Right ventricle myocardium inferior (tissue), 1 donor: Measurements from ENCODE around the gene ITGB1. TPM values are rescaled to one million over a fixed set of nuclear protein-coding genes. Genes with fewer than 3 reads are reported as not detected.
A peak's percentile ranks its signal among the peaks of the same experiment; 100 is the strongest.
"Not testable (repeated sequence)": the region's sequence is repeated elsewhere in the genome, so short reads cannot be mapped to it uniquely, and the experiment has no call there.

Experiments
- ATAC-seq: fragments of 200-7000 bp; cut with Tn5 transposase; one replicate; pipeline ENCODE4 v1.9.1; 2020; ENCODE audit warnings: mild to moderate bottlenecking, moderate library complexity
- DNase-seq: peaks from one replicate; pipeline ENCODE4 v3.0.0; 2021; ENCODE audit errors: missing footprints
- intact Hi-C: fragments of 100-400 bp; cut with DNase I; formaldehyde crosslinking; loops from one replicate; pipeline ENCODE4 v1.11.0; 2022
- total RNA-seq: library from RNA; stranded (reverse); fragmentation: NEBNext Ultra II Directional; extraction: Animal tissue kit (Norgen Biotek cat#: 25700); gene quantifications from one replicate; pipeline ENCODE4 v1.2.1, GENCODE V29; 2021
- donor health status: DM: no; HTN: yes; CAD: no; lungs with severe emphysema.

Gene ITGB1
- total RNA-seq, 1 donor from 2014 or later, result 583 TPM

DNA sequence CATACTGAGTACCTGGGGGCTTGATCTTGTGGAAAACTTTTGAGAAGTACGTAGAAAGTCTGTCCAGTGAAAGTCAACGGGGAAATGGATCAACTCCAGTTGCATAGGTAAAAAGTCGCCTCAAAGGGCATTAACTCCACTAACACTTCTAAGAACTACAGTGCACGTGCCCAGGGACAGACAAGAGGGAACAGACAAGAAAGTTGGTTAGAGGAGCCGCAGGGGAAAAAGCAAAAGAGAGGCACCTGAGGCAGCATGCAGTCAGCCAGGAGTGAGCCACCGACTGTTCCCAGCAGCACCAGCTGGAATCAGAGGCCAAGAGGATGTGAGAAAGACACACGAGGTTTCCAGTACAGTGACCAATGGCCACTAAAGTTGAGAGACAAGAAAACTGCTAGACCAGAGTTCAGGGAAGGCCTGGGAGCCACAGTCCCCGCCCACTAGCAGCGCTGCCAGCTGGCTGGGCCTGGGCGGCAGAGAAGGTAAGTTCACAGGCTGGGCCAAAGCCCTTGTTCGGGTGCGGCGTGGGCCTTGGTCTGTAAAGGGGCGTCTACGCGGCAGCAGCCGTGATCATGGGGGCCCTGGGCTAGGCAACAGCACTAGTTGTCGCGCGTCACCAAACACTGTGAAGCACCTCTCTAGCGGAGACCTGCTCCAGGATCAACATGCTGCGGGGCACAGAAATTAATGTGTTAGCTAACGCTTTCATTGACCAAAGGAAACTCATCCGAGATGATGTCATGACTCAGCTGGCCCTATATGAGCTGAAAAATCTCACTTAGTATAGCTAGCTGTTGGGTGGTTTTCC, 14.0 kb downstream of the ITGB1 start:
- ATAC-seq, result peak; percentile 17
- DNase-seq, result peak; percentile 53
- intact Hi-C loops, result no loop called here

DNA sequence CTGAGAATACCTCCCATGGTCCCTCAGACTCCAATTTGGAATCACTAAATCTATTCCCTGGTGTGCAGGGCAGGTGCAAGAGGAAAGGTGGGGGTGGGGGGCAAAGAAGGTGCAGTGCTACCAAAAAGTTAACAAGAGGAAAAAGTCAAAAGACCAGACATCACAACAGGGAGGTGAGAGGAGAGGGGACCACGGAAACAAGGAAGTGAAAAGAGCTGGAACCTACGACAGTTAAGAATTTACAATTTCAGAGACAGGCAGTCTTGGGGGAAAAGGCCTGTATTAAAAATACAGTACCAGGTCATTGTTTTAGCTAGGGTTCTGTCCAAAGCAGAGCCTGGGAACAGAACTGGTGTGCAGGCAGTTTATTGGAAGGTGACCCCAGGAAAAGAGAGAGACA, 14.6 kb downstream of the ITGB1 start:
- intact Hi-C loops, result no loop called here
- ATAC-seq (no peak), DNase-seq (no peak)

DNA sequence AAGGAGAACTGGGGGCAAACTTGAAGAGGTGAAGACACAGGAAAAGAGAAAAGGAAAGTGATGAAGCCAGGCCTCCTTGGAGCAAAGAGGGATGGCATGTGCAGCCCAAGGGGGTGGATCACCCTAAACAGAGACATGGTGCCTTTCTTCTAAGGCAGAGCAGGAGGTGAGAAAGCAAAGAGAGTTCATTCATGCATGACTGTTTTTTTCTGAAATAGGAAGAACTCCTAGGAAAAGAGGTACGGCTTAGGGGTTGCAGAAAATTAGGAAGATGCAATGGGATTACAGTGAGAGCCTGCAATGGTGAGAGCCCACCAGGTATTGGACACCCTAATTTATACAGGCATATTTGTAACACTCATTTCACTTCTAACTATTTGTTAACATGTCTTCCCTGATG, 15.9 kb downstream of the ITGB1 start:
- ATAC-seq (no peak), DNase-seq (no peak)
- intact Hi-C loops, result no loop called here

DNA sequence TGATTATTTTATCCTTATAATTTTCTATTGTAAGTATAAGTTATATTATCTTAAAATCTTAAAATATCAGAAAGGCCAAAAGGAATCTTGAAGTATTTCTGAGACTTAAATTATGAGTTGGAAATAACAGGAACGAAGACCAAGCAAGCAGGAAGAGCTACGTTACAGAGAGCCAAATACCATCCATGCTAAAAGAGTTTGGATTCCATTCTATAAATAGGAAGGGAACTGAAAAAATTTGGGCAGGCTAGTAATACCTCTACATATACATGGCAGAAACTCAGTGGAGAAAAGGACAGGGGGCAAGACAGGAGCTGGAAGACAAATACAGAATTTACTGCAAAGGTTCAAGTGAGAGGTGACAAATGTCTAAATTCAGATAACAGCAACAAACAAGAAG, 16.7 kb downstream of the ITGB1 start:
- intact Hi-C loops, result loop anchor here (2.0 kb wide), 1 partner anchor 15 kb away; no protein-coding TSS in a partner anchor
- ATAC-seq, result peak; percentile 53
- DNase-seq, result no peak

DNA sequence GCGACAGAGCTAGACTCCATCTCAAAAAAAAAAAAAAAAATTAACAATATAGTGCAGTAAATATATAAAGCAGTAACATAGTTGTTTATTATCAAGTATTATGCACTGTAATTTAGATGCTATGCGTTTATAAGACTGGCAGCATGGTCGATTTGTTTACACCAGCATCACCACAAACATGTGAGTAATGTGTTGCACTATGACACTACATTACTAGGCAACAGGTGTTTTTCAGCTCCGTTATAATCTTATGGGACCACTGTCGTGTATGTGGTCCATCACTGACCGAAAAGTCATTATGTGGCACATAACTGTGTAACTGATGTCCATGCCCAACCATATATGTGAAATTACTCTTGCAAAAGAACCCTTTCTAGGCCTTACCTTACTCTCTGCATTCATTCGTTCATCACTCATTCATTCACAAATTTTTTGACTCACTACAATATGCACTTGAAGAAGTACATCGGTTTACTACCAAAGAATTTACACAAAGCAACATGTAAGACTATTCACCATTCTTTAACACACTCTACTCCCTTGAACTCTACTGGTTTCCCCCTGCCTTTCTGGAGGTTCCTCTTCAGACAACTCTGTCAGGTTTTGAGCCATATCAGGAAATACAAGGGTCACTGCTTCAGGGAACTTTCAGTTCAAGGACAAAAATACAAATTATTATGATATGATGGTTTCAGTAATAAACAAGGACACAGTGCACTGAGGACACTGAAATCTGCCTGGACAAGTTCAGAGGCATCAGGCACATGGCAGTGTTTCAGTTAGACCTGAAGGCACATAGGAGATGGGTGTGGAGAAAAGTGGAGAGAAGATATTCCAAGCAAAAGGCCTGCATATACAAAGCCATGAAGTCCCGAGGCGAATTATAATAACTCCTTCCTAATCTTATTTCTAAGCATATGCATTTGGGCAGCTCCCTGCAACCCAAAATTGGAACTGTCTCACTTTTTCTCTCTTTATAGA, 17.4 kb downstream of the ITGB1 start:
- intact Hi-C loops, result loop anchor here (2.0 kb wide), 1 partner anchor 16 kb away; no protein-coding TSS in a partner anchor
- DNase-seq (no peak), ATAC-seq (peak; percentile 20)

DNA sequence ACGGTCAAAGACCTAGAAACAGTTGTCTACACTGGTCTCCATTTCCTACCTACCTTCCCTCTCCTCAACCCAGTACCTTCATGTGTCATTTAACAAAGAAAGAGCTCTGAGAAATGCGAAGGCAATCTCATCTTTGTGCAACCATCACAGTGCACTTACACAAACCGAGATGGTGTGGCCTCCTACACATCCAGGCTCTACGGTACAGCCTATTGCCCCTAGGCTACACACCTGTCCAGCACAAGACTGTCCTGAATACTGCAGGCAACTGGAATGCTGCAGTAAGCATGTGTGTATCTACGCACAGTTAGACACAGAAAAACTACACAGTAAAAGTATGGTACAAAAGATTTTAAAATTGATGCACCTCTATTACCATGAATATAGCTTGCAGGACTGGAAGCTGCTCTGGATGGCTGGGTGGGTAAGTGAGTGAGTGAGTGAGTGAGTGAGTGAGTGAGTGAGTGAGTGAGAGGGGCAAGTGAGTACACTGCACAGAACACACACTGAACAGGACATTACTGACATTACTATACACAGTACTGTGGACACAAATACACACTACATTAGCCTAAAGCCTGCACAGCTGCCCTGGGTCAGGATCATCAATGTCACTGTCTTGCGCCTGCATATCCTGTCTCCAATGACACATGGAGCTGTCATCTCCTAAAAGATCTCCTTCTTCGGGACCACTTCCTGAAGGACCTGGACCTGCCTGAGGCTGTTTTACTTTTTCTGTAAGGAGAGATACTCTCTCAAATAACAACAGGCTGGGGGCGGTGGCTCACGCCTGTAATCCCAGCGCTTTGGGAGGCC, 18.5 kb downstream of the ITGB1 start:
- ATAC-seq, result no peak
- intact Hi-C loops, result loop anchor here (2.0 to 5.0 kb wide), 2 partner anchors 17 to 37 kb away; no protein-coding TSS in a partner anchor
- DNase-seq, result no peak

DNA sequence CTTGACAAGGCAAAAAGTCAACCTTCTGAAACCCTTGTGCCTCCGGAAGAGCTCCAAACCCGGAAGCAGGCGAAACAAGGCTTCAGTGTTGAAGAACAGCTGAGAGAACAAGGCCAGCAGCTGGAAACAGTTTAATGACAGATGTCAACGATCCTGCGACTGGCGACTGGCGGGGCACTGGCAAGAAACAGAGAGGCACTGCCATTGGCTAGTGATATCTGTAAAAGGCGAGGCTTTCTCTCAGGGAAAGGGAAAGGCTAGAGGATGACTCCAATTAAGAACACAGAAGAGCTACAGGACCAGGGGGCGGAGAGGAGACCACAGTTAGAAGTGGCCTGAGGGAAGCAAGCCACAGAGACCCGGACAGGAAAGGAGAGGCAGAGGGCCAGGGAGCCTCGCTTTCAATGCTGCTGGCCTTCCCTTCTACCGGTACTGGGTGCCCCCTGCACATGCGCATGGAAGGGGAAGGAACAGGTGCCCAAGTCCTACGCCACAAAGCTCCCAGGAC, 19.4 kb downstream of the ITGB1 start:
- intact Hi-C loops, result loop anchor here (5.0 kb wide), 1 partner anchor 36 kb away; no protein-coding TSS in a partner anchor
- DNase-seq (peak; percentile 56), ATAC-seq (peak; percentile 53)

DNA sequence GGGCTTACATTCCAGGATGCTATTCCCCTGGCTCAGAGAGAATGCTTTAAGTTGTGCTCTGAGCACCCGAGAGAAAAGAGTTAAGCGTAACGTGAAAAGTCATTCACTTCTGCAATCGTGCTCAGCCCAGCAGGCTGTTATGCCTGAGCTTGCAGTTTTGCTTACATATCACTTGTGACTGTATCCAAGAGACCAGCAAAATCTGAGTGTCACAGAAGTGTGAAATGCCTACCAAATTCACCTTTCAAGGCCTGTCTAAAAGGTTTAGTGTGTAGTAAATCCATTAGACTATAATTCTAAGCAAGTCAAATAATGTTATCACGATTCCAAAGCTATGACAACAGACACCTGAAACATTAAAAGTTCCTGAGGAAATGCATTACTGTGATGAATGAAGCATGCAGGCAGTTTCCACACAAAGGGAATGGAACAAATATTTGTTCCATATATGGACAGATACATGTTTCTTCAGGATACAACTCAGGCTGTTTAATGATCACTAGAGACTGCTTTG, 20.1 kb downstream of the ITGB1 start:
- ATAC-seq (peak; percentile 65), DNase-seq (no peak)
- intact Hi-C loops, result loop anchor here (5.0 kb wide), 1 partner anchor 36 kb away; no protein-coding TSS in a partner anchor

DNA sequence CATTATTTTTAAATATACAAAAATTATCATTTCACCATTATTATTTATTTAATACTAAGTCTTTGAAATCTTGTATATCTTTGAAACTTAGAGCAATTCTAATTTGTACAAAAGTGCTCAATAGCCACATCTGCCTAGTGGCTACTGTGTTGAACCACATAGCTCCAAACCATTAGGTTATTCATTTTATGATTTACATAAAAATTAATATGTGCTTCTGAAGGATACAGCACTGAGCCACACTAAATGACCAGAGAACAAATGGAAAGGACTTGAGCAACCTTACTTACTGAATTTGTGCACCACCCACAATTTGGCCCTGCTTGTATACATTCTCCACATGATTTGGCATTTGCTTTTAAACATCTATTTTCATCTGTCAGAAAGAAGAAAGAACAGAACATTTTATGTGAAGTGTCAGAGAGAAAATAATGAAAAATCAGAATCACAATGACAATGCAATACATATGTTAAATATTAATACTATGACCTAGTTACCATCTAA, 25.8 kb downstream of the ITGB1 start:
- intact Hi-C loops, result no loop called here
- DNase-seq (no peak), ATAC-seq (no peak)

DNA sequence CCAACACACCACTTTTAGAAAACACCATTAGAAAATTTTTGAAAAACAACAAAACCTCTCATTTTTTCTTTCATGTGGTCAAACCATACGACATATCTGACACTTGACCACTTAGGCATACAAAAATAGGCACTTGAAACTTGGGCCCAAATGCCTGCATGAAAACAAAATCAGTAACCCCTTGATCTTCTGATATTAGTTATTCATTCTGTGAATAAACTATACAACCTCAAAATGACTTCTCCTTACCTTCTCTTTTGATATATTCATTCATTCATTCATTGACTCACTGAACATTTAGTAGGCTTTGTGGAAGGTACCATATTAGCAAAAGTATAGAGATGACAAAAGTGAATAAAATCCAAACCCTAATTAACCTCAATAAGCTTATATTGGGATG, 26.4 kb downstream of the ITGB1 start:
- ATAC-seq, result no peak
- intact Hi-C loops, result no loop called here

DNA sequence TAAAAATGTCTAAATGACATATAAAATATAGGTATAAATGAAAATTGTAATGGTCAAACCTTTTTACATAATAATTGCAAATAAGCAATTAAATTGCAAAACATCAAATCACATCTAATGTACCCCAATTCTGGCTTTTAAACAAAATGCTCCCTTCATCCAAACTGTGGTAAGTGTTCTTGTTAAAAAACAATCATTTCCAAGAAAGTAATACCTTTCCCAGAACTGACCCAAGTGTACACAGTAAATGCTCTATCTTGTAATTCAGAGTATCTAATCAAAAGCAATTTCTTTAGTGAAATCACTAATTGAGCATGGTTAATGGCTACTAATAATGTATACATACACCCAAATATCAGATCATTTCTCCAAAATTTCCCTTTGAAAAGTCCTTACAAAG, 28.0 kb downstream of the ITGB1 start:
- DNase-seq (no peak), ATAC-seq (no peak)
- intact Hi-C loops, result no loop called here

More for the DNA sequence above, 26.4 kb downstream of the ITGB1 start:
- DNase-seq, result no peak

DNA sequence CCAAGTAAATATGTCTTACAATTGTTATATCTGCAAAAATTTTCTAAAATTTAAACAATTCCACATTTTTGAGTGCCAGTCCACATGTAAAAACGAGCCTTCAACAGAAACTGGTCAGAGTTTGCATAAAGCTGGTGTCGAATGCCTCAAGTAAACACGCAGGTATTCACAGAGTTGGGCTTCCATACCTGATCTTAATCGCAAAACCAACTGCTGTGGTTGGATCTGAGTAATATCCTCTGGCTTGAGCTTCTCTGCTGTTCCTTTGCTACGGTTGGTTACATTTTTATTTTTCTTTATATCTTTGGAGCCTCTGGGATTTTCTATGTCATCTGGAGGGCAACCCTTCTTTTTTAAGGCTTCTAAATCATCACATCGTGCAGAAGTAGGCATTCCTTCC, 28.4 kb downstream of the ITGB1 start:
- no peak for ATAC-seq
- intact Hi-C loops, result no loop called here
- DNase-seq, result no peak

DNA sequence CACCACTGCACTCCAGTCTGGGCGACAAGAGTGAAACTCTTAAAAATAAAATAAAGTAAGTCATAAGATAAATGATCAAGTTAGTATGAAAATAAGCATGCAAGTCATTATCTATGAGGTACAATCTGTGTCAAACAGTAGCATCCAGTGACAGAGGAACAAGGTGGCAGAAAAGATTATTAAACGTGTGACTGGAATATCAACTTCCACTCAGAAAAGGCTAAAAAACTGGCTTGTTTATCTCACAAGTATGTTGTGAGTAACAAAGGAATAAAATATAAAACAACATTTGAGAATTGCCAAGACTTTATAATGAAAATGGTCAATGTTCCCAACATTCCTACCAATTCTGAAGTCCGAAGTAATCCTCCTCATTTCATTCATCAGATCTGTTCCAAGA, 30.3 kb downstream of the ITGB1 start:
- DNase-seq (no peak), ATAC-seq (no peak)
- intact Hi-C loops, result no loop called here

DNA sequence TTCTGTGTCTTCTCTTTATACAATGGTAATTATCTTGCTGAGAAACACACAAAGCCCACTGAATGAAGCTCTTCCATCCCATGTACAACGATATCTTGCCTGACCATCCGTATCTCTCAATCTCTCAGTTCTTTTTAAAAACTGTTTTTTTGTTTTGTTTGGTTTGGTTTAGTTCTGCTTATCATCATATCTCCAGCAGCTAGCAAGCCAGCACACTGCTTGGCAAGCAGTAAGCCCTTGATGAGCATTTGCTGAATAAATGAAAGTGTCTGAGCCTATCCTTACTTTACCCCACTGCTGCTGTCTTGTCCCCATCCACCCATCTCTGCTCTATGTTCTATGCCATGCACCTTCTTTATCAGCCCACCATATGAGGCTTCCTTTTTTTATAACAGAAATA, 34.2 kb downstream of the ITGB1 start:
- DNase-seq (no peak), ATAC-seq (no peak)
- intact Hi-C loops, result no loop called here

DNA sequence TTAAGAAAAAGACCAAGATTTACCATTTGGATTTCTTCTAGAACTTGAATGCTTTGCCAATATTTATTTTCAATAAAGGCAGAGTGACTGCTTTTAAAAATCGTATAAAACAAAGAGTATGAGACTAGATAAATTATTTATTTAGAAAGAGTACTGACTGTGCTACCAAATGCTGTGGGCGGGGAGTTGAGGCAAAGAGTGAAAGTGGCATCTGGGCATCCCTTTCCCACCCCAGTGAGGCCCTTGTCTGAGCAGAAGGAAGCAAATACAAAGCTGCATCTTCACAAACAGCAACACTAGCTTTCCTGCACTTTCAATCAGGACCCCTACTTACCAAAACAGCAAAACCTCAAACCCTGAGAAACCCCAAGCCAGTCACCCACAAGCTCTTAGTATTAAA, 34.9 kb downstream of the ITGB1 start:
- no peak for ATAC-seq
- intact Hi-C loops, result no loop called here
- no peak for DNase-seq

DNA sequence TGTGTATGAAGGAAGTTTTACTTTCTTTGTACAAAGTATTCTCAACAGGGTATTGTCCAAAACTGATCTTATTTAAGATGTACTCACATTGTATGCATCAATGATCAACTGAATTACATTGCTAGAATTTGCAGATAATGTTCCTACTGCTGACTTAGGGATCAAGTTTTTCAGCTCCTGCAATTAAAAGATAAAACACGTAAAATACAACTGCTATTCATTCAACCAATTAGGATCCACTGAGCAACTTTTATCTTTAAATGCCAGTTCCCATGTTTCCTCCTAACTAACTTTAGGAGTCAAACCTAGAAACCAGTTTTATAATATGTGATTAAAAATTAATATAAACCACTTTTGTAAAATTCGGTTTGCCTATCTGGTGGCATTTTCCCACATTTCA, 35.9 kb downstream of the ITGB1 start:
- intact Hi-C loops, result no loop called here
- no peak for DNase-seq
- no peak for ATAC-seq

DNA sequence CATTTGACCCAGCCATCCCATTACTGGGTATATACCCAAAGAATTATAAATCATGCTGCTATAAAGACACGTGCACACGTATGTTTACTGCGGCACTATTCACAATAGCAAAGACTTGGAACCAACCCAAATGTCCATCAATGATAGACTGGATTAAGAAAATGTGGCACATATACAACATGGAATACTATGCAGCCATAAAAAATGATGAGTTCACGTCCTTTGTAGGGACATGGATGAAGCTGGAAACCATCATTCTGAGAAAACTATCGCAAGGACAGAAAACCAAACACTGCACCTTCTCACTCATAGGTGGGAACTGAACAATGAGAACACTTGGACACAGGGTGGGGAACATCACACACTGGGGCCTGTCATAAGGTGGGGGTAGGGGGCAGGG, 40.2 kb downstream of the ITGB1 start:
- ATAC-seq, intact Hi-C loops, DNase-seq: not testable (repeated sequence)
